ENCODE data around the gene ALG12. TPM values are rescaled to one million over a fixed set of nuclear protein-coding genes. Genes with fewer than 3 reads are reported as not detected.
A peak's percentile ranks its signal among the peaks of the same experiment; 100 is the strongest.

Gene ALG12
- total RNA-seq, 1 donor from 2014 or later = 14.7 TPM

- TF ChIP-seq CTCF (IDR thresholded peaks at IDR 0.05; ENCODE audit: partially characterized antibody, unreplicated experiment) = no peak
- peak overlapping the region; percentile 55 for H3K27ac Mint-ChIP-seq (ENCODE audit: unreplicated experiment)
- H3K4me1 Mint-ChIP-seq (ENCODE audit: low read depth, unreplicated experiment) = peaks cover 6% of the 10 kb centered on the region
- H3K9me3 Mint-ChIP-seq (ENCODE audit: unreplicated experiment) = peaks cover 7% of the 10 kb centered on the region
- H3K4me3 Mint-ChIP-seq (ENCODE audit: unreplicated experiment) = peak overlapping the region; percentile 64
- peaks cover 8% of the 10 kb centered on the region for H3K27me3 Mint-ChIP-seq (ENCODE audit: unreplicated experiment)
- DNase-seq = peak; percentile 47
- H3K36me3 Mint-ChIP-seq (ENCODE audit: unreplicated experiment) = no peaks in the 10 kb centered on the region
These were observed 41.5 kb upstream of the ALG12 start for GRCh38 chr22:49959782-49960158.

GRCh38 chr22:49958931-49959781 is 40.9 kb upstream of the ALG12 start:
- peaks cover 6% of the 10 kb centered on the region for H3K4me1 Mint-ChIP-seq (ENCODE audit: low read depth, unreplicated experiment)
- peak overlapping the region; percentile 68 for H3K4me3 Mint-ChIP-seq (ENCODE audit: unreplicated experiment)
- H3K9me3 Mint-ChIP-seq (ENCODE audit: unreplicated experiment) = peaks cover 7% of the 10 kb centered on the region
- peaks cover 6% of the 10 kb centered on the region for H3K27me3 Mint-ChIP-seq (ENCODE audit: unreplicated experiment)
- TF ChIP-seq CTCF (IDR thresholded peaks at IDR 0.05; ENCODE audit: partially characterized antibody, unreplicated experiment) = no peak
- H3K36me3 Mint-ChIP-seq (ENCODE audit: unreplicated experiment) = no peaks in the 10 kb centered on the region
- DNase-seq = peak; percentile 51
- peak overlapping the region; percentile 55 for H3K27ac Mint-ChIP-seq (ENCODE audit: unreplicated experiment)

GRCh38 chr22:49958366-49958921 is 40.2 kb upstream of the ALG12 start:
- H3K27me3 Mint-ChIP-seq (ENCODE audit: unreplicated experiment) = peaks cover 4% of the 10 kb centered on the region
- no peaks in the 10 kb centered on the region for H3K36me3 Mint-ChIP-seq (ENCODE audit: unreplicated experiment)
- no peak for TF ChIP-seq CTCF (IDR thresholded peaks at IDR 0.05; ENCODE audit: partially characterized antibody, unreplicated experiment)
- H3K4me3 Mint-ChIP-seq (ENCODE audit: unreplicated experiment) = peak overlapping the region; percentile 68
- peak; percentile 14 for DNase-seq
- peaks cover 4% of the 10 kb centered on the region for H3K4me1 Mint-ChIP-seq (ENCODE audit: low read depth, unreplicated experiment)
- H3K9me3 Mint-ChIP-seq (ENCODE audit: unreplicated experiment) = peaks cover 5% of the 10 kb centered on the region
- no peak overlapping the region for H3K27ac Mint-ChIP-seq (ENCODE audit: unreplicated experiment)

DNA sequence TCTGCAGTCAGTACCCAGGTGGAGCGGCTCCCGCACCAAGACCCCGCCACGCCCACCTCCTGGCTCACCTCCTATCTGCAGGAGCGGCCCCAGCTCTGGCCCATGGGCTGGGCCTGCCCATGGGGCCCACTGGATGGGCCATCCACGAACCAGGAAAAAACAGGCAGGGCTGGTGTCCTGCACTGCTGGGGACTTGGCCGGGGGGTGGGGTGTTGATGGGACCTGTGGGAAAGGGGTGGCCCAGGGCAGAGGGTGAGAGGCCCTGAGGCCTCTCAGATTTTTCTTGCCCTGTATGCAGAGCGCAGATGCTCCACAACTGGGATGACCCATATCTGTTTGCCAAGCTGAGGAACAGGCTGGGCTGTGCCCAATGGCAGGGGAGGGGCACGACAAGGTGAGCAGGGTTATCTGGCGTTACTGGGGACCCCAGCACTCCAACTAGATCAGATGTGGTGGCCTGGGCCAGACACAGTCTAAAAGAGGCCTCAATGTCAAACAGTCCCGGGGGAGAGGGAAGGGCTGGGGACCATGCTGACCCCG is 39.7 kb upstream of the ALG12 start:
- no peaks in the 10 kb centered on the region for H3K36me3 Mint-ChIP-seq (ENCODE audit: unreplicated experiment)
- H3K9me3 Mint-ChIP-seq (ENCODE audit: unreplicated experiment) = peaks cover 5% of the 10 kb centered on the region
- no peak for TF ChIP-seq CTCF (IDR thresholded peaks at IDR 0.05; ENCODE audit: partially characterized antibody, unreplicated experiment)
- H3K4me1 Mint-ChIP-seq (ENCODE audit: low read depth, unreplicated experiment) = peaks cover 4% of the 10 kb centered on the region
- DNase-seq = peak; percentile 13
- no peak overlapping the region for H3K27ac Mint-ChIP-seq (ENCODE audit: unreplicated experiment)
- H3K27me3 Mint-ChIP-seq (ENCODE audit: unreplicated experiment) = peaks cover 4% of the 10 kb centered on the region
- no peak overlapping the region for H3K4me3 Mint-ChIP-seq (ENCODE audit: unreplicated experiment)
